Forelimb muscle (tissue), 1 donor: Measurements from ENCODE around the gene GASK1B. TPM values are rescaled to one million over a fixed set of nuclear protein-coding genes. Genes with fewer than 3 reads are reported as not detected.

Source experiments
- DNase-seq: peaks from one replicate; pipeline ENCODE4 v3.0.0-alpha.2; 2013; ENCODE audit warnings: low read depth
- polyA plus RNA-seq: library from polyadenylated mRNA; unstranded; fragments of 120-200 nt; gene quantifications from one replicate; pipeline ENCODE4 v1.2.1, GENCODE V29; 2013; ENCODE audit not compliant: insufficient read length

Gene GASK1B
- polyA plus RNA-seq, 1 donor = 46.4 TPM

GRCh38 chr4:158186815-158187214 lies 14.0 kb upstream of the GASK1B start:
- no peak for DNase-seq

- DNase-seq = no peak
These were observed 9.9 kb upstream of the GASK1B start for GRCh38 chr4:158182736-158183135.

GRCh38 chr4:158181906-158182305 lies 9.1 kb upstream of the GASK1B start:
- DNase-seq = no peak

- DNase-seq = no peak
These were observed 6.6 kb upstream of the GASK1B start for GRCh38 chr4:158179465-158179864.

- DNase-seq = no peak
These were observed 4.0 kb upstream of the GASK1B start for GRCh38 chr4:158176776-158177175.

GRCh38 chr4:158176108-158176507 lies 3.3 kb upstream of the GASK1B start:
- DNase-seq = no peak

GRCh38 chr4:158170691-158171561 lies 1.9 kb downstream of the GASK1B start:
- no peak for DNase-seq

GRCh38 chr4:158169931-158170690 lies 2.7 kb downstream of the GASK1B start:
- DNase-seq = peak; percentile 75

GRCh38 chr4:158169506-158169905 lies 3.3 kb downstream of the GASK1B start:
- no peak for DNase-seq

- no peak for DNase-seq
These were observed 4.2 kb downstream of the GASK1B start for GRCh38 chr4:158168606-158169005.

- no peak for DNase-seq
These were observed 6.1 kb downstream of the GASK1B start for GRCh38 chr4:158166701-158167100.

- DNase-seq = no peak
These were observed 8.0 kb downstream of the GASK1B start for GRCh38 chr4:158164768-158165213.

- no peak for DNase-seq
These were observed 8.7 kb downstream of the GASK1B start for GRCh38 chr4:158163941-158164767.

- no peak for DNase-seq
These were observed 10.2 kb downstream of the GASK1B start for GRCh38 chr4:158162631-158163030.

GRCh38 chr4:158161551-158162354 lies 11.1 kb downstream of the GASK1B start:
- no peak for DNase-seq

GRCh38 chr4:158159718-158160094 lies 13.1 kb downstream of the GASK1B start:
- no peak for DNase-seq

GRCh38 chr4:158159054-158159717 lies 13.6 kb downstream of the GASK1B start:
- DNase-seq = no peak

GRCh38 chr4:158157412-158157811 lies 15.4 kb downstream of the GASK1B start:
- no peak for DNase-seq

GRCh38 chr4:158155656-158156356 lies 17.0 kb downstream of the GASK1B start:
- DNase-seq = no peak

GRCh38 chr4:158147151-158147550 lies 25.7 kb downstream of the GASK1B start:
- no peak for DNase-seq
